Glutamatergic neuron (in vitro differentiated cells): Measurements from ENCODE around the gene ATG5. TPM values are rescaled to one million over a fixed set of nuclear protein-coding genes. Genes with fewer than 3 reads are reported as not detected.

Experiments
- DNase-seq: peaks from one replicate; pipeline ENCODE4 v3.0.0; 2022
- H3K27ac Mint-ChIP-seq: one replicate; pipeline ENCODE4 v1.8.0; 2020; ENCODE audit warnings: mild to moderate bottlenecking, mixed read lengths, inconsistent platforms; ENCODE audit not compliant: unreplicated experiment
- H3K27me3 Mint-ChIP-seq: one replicate; pipeline ENCODE4 v1.8.0; 2020; ENCODE audit warnings: mild to moderate bottlenecking, moderate library complexity, mixed read lengths, inconsistent platforms; ENCODE audit not compliant: unreplicated experiment
- H3K36me3 Mint-ChIP-seq: one replicate; pipeline ENCODE4 v1.8.0; 2020; ENCODE audit warnings: mild to moderate bottlenecking, mixed read lengths, inconsistent platforms; ENCODE audit not compliant: unreplicated experiment
- H3K4me1 Mint-ChIP-seq: one replicate; pipeline ENCODE4 v1.8.0; 2020; ENCODE audit warnings: mild to moderate bottlenecking, low read depth, mixed read lengths, inconsistent platforms; ENCODE audit not compliant: unreplicated experiment
- H3K4me3 Mint-ChIP-seq: one replicate; pipeline ENCODE4 v1.8.0; 2020; ENCODE audit warnings: mild to moderate bottlenecking, mixed read lengths, inconsistent platforms; ENCODE audit not compliant: unreplicated experiment
- H3K9me3 Mint-ChIP-seq: one replicate; pipeline ENCODE4 v1.8.0; 2020; ENCODE audit warnings: mild to moderate bottlenecking, moderate library complexity, mixed read lengths, inconsistent platforms; ENCODE audit not compliant: unreplicated experiment
- total RNA-seq: library from RNA; stranded (reverse); fragmentation: NEBNext Ultra II Directional; extraction: Animal tissue kit (Norgen Biotek cat#: 25700); gene quantifications from one replicate; pipeline ENCODE4 v1.2.1, GENCODE V29; 2021; ENCODE audit not compliant: unreplicated experiment
- TF ChIP-seq, protein P1 (sequence below): fragments of 200-600 bp; sonication (generic); IDR thresholded peaks from one replicate; pipeline ENCODE4 v1.5.0; 2021; ENCODE audit not compliant: partially characterized antibody, unreplicated experiment

Gene ATG5
- total RNA-seq, 1 donor from 2014 or later = 24.8 TPM

DNA sequence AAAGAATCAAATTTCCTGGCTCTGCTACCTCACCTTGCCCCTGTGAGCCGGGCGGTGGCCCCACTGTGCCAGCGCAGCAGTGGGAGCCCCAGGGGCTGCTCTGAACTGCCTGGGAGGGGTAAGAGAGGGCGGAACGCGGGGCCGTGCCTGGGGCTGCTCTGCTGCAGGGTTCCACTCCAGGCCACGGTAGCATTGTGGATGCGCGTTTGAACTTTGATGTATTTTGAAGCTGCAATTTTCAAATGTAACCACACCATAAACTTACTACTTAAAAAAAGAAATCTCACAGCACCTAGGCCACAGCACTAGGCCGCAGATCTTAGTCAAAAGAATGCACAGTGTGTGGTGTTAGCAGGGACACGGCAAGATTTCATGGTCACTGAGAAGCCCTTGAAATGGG is 181.9 kb downstream of the ATG5 start:
- Mint-ChIP-seq H3K4me1 (peaks cover 1% of the 10 kb centered on the region), H3K9me3 (no peaks in the 10 kb centered on the region), H3K36me3 (no peaks in the 10 kb centered on the region), H3K27me3 (peaks cover 3% of the 10 kb centered on the region), H3K4me3 (no peak overlapping the region), H3K27ac (no peak overlapping the region)
- TF ChIP-seq, protein P1, sequence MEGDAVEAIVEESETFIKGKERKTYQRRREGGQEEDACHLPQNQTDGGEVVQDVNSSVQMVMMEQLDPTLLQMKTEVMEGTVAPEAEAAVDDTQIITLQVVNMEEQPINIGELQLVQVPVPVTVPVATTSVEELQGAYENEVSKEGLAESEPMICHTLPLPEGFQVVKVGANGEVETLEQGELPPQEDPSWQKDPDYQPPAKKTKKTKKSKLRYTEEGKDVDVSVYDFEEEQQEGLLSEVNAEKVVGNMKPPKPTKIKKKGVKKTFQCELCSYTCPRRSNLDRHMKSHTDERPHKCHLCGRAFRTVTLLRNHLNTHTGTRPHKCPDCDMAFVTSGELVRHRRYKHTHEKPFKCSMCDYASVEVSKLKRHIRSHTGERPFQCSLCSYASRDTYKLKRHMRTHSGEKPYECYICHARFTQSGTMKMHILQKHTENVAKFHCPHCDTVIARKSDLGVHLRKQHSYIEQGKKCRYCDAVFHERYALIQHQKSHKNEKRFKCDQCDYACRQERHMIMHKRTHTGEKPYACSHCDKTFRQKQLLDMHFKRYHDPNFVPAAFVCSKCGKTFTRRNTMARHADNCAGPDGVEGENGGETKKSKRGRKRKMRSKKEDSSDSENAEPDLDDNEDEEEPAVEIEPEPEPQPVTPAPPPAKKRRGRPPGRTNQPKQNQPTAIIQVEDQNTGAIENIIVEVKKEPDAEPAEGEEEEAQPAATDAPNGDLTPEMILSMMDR = no peak
- DNase-seq = no peak

DNA sequence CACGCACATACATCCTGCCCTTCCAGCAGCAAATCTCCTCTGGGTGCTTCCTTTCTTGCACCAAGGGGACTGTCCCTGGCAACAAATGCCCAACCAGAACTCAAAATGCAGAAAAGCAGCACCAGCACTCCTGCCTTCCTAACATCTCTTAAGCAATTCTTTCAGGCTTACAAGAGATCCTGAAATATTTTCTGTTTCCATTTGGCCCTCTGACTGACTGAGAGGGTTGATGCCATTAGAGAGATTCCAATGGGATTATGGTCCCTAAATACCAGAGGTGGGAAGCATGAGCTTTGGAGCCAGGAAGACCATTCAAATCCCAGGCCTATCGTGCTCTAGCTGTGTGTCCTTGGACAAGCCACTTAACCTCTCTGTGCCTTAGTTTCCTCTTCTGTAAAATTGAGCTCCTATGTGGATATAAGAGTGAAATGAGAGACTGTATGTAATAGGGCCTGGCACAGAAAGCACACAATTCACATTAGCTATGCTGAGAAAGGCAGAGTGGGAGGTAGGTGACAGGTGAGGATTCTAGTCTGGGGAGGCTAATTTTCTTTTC is 182.6 kb downstream of the ATG5 start:
- Mint-ChIP-seq H3K36me3 (no peaks in the 10 kb centered on the region), H3K27me3 (peaks cover 3% of the 10 kb centered on the region), H3K9me3 (no peaks in the 10 kb centered on the region), H3K4me3 (no peak overlapping the region), H3K4me1 (peaks cover 1% of the 10 kb centered on the region), H3K27ac (no peak overlapping the region)
- no peak for DNase-seq
- TF ChIP-seq, protein P1 = no peak

DNA sequence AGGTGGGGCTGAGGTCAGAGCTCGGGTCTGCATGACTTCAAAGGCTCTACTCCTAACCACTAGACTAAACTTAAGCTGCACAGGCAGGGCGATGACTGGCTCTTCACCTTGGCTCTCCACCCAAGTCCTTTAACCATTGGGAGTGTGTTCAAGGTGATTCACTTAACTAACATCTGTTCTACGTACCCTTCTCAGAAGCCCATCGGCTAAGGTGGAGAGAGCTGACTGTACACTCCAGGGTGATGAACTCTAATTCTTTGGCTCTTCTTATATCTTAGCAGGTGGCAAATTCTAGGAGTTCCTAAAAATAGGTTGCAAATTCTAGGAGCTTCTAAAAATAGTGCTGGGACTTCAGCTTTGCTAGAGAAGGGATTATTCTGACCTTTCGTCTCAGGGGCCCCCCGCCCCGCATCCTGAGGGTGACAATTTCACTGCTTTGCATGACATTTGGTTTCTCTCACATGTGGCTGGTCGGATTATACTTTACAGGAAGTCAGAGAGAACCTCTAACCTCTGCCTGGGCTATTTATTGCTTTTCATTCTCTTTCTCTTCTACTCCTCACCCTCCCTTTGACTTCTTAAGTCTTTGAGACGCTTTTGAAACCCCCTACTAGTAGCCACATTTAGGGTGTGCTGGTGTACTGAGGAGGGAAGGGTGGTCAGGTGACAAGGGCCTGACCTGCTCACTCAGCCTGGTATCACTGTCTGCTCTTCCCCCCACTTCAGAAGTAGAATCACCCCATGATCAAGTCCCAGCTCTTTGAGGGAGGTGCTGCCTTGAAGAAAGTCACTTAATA is 183.9 kb downstream of the ATG5 start:
- H3K4me3 Mint-ChIP-seq = no peak overlapping the region
- peaks cover 3% of the 10 kb centered on the region for H3K27me3 Mint-ChIP-seq
- DNase-seq = no peak
- H3K4me1 Mint-ChIP-seq = peaks cover 1% of the 10 kb centered on the region
- H3K9me3 Mint-ChIP-seq = no peaks in the 10 kb centered on the region
- H3K36me3 Mint-ChIP-seq = no peaks in the 10 kb centered on the region
- TF ChIP-seq, protein P1 = no peak
- H3K27ac Mint-ChIP-seq = no peak overlapping the region

DNA sequence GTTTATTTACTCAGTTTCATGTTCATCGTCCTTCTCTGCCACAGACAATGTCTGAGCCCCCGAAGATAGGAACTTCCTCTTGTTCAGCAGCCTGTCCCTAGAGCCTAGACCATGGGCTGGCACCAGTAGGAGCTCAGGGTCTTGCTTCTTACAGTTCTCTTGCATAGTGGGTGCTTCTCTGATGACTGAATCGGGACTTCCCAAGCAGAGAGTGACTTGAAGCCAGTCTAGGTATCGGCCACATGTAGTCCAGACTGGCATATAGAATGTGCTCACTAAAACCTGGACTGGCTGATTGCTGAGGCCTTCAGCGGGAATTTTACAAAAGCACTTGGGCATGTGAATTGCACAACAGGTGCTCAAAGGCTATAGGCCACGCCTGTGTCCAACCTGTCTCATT is 187.4 kb downstream of the ATG5 start:
- H3K36me3 Mint-ChIP-seq = no peaks in the 10 kb centered on the region
- H3K9me3 Mint-ChIP-seq = no peaks in the 10 kb centered on the region
- H3K27me3 Mint-ChIP-seq = no peaks in the 10 kb centered on the region
- no peak overlapping the region for H3K27ac Mint-ChIP-seq
- TF ChIP-seq, protein P1 = no peak
- peaks cover 1% of the 10 kb centered on the region for H3K4me1 Mint-ChIP-seq
- no peak for DNase-seq
- H3K4me3 Mint-ChIP-seq = no peak overlapping the region

DNA sequence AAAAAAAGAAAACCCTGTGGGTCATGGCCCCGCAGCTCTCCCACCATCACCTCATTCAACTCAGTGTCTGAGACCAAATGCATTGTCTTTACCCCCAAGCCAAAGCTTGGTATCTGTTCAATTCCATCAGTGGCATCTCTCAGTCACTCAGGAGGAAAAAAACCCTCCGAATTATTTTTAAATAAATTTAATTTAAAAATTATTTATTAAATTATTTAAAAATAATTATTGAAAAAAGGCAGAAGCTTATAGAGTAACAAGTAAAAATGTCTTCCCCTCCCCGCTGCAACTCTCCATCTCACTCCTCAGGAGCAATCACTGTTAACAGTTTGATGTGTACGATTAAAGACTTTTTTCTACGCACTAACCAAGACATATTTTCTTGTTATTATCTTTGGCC is 188.7 kb downstream of the ATG5 start:
- Mint-ChIP-seq H3K4me1 (peaks cover 1% of the 10 kb centered on the region), H3K27me3 (no peaks in the 10 kb centered on the region), H3K4me3 (no peak overlapping the region), H3K27ac (no peak overlapping the region), H3K36me3 (no peaks in the 10 kb centered on the region), H3K9me3 (no peaks in the 10 kb centered on the region)
- DNase-seq = no peak
- TF ChIP-seq, protein P1 = no peak
